ENCODE data around the gene PSMA6.

DNA sequence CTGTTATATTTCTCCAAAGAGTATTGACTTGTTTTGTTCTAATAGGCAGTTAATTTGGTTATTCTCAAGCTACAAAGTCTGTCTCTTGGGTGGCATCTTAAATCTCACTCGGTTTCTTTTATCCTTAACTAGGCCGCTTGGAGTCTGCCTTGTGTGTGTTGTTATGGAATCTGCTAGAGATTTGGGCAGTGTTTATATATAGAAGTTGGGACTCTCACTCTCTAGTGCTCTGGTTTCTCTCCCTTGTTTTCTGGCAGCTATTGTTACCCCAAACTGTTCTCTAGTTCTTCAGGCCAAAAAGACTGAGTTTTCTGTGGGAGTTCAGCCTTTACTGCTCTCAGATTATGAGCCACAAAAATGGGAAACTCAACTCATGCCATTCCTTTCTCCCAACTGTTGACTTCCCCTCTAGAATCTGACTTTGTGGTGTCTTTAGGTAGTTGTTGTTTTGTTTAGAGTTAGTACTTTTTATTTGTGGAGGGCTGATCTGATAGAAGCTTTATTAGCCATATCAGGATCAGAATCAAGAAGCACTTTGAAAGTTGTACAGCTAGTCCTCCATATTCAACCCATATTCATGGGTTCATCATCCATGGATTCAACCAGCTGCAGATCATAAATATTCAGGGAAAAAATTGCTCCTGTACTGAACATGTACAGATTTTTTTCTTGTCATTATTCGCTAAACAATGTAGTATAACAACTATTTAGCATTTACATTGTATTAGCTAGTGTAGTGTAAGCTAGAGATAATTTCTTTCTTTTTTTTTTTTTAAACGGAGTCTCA, 11.2 kb downstream of the PSMA6 start:
- TF ChIP-seq, protein P1, sequence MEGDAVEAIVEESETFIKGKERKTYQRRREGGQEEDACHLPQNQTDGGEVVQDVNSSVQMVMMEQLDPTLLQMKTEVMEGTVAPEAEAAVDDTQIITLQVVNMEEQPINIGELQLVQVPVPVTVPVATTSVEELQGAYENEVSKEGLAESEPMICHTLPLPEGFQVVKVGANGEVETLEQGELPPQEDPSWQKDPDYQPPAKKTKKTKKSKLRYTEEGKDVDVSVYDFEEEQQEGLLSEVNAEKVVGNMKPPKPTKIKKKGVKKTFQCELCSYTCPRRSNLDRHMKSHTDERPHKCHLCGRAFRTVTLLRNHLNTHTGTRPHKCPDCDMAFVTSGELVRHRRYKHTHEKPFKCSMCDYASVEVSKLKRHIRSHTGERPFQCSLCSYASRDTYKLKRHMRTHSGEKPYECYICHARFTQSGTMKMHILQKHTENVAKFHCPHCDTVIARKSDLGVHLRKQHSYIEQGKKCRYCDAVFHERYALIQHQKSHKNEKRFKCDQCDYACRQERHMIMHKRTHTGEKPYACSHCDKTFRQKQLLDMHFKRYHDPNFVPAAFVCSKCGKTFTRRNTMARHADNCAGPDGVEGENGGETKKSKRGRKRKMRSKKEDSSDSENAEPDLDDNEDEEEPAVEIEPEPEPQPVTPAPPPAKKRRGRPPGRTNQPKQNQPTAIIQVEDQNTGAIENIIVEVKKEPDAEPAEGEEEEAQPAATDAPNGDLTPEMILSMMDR (conservative IDR thresholded peaks at IDR 0.05; ENCODE audit: low read depth, low read length), result no peak
- TF ChIP-seq EZH2 (IDR thresholded peaks at IDR 0.05; ENCODE audit: borderline replicate concordance, low read depth, low read length, poor library complexity, severe bottlenecking), result no peak
